GM06990 (cell line): Measurements from ENCODE around the gene C9orf85.
A peak's percentile ranks its signal among the peaks of the same experiment; 100 is the strongest.

Source experiments
- DNase-seq: peaks from one replicate; pipeline ENCODE4 v3.0.0-alpha.2; 2011; ENCODE audit not compliant: insufficient read length; ENCODE audit errors: extremely low read depth
- H3K27me3 ChIP-seq: replicated peaks from 2 replicates; pipeline ENCODE4 v1.6.0; 2011; ENCODE audit warnings: low read length; ENCODE audit not compliant: control insufficient read depth, insufficient read depth
- H3K36me3 ChIP-seq: 2 replicates; pipeline ENCODE4 v1.5.1; 2011; ENCODE audit warnings: low read length; ENCODE audit not compliant: control insufficient read depth, insufficient read depth
- H3K4me3 ChIP-seq: replicated peaks from 2 replicates; pipeline ENCODE4 v1.5.1; 2011; ENCODE audit warnings: low read depth, mild to moderate bottlenecking, control low read depth, low read length
- TF ChIP-seq, protein P1 (sequence below): IDR thresholded peaks from 2 replicates; pipeline ENCODE4 v1.5.1; 2011; ENCODE audit warnings: low read length, control low read depth, mild to moderate bottlenecking, inconsistent platforms; ENCODE audit not compliant: insufficient read depth, poor library complexity, severe bottlenecking

The C9orf85 gene, protein sequence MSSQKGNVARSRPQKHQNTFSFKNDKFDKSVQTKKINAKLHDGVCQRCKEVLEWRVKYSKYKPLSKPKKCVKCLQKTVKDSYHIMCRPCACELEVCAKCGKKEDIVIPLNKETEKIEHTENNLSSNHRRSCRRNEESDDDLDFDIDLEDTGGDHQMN

DNA sequence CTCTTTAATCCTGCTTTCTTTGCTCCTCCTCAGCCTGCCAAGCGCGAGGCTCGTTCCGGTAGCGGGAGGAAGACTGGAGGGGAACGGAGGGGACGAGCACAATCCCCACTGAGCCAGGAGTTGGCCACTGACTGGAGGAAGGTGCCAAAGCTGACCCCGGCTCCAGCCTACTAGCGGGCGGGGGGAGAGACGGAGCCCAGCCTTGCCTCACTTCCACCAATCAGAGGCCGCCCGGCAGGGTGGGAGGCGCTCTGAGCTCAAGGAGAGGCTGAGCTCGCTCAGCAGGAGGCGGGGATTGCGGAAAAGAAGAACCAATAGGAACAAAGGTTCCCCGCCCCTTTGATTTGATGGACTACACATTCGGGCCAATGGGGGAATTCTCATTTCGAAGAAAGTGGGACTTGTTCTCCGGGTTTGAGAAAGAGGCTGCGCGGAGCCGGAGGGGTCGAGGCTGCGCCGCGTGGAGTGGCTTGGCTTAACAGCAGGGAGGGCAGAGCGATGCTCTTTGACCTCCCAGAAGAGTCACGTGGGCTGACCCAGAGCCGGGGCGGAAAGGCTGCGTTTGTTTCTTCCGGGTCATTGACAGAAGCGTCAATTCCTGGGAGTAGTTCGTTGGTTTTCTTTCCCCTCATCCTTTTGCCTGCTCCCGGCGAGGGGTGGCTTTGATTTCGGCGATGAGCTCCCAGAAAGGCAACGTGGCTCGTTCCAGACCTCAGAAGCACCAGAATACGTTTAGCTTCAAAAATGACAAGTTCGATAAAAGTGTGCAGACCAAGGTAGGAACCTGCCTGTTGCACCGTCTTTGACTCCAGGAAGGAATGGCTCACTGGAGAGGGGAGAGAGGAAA lies at the start of gene C9orf85, which contains the start of gene ABHD17B:
Gene C9orf85, plus strand, starts transcription at position 579 of the 847 bp plus-strand sequence. Its CDS starts 96 bp downstream, at position 675.
Gene ABHD17B, minus strand, starts transcription at position 133 of the 847 bp plus-strand sequence. CDS start 36,113 bp downstream, outside the sequence.
- H3K36me3 ChIP-seq = no peaks in the 10 kb centered on the region
- peak within 1 kb of the TSS; percentile 91 for H3K4me3 ChIP-seq
- peak; percentile 99 for DNase-seq
- TF ChIP-seq, protein P1, sequence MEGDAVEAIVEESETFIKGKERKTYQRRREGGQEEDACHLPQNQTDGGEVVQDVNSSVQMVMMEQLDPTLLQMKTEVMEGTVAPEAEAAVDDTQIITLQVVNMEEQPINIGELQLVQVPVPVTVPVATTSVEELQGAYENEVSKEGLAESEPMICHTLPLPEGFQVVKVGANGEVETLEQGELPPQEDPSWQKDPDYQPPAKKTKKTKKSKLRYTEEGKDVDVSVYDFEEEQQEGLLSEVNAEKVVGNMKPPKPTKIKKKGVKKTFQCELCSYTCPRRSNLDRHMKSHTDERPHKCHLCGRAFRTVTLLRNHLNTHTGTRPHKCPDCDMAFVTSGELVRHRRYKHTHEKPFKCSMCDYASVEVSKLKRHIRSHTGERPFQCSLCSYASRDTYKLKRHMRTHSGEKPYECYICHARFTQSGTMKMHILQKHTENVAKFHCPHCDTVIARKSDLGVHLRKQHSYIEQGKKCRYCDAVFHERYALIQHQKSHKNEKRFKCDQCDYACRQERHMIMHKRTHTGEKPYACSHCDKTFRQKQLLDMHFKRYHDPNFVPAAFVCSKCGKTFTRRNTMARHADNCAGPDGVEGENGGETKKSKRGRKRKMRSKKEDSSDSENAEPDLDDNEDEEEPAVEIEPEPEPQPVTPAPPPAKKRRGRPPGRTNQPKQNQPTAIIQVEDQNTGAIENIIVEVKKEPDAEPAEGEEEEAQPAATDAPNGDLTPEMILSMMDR = no peak
- no peaks in the 10 kb centered on the region for H3K27me3 ChIP-seq

DNA sequence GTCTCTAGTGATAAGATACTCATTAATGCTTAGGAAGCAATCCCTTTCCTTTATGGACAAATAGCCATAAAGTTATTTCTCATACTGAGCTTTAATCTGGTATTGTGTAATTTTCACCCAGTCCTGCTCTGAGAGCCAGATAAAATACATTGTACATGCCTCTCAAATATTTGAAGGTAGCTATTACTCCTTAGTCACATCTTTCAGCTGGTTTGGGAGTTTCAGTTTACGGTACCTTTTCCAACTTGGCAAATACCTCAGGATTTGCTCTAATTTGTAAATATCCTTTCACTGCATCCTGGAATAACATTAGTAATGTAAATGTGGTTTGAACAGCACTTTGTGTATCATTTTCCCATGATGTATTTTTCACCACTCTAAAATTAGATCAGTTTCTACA lies 47.8 kb upstream of the C9orf85 start:
- no peak for DNase-seq
- H3K36me3 ChIP-seq = no peaks in the 10 kb centered on the region; the same call in 1 of the 2 replicates
- TF ChIP-seq, protein P1 = no peak
- H3K27me3 ChIP-seq = no peaks in the 10 kb centered on the region
- no peak overlapping the region for H3K4me3 ChIP-seq

DNA sequence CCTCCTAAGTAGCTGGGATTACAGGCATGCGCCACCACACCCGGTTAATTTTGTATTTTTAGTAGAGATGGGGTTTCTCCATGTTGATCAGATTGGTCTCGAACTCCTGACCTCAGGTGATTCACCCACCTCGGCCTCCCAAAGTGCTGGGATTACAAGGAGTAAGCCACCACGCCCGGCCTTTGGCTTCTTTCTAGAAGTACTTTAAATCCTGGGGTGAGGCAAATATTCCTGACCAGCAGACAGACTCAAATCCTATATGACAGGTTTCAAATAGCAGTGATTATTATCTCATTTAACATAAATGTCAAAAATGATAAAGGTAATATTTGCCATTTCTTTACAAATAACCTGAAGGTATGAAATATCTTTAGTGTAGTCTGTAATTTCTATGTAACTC lies 36.1 kb upstream of the C9orf85 start:
- Histone ChIP-seq H3K4me3 (no peak overlapping the region), H3K36me3 (no peaks in the 10 kb centered on the region), H3K27me3 (no peaks in the 10 kb centered on the region)
- TF ChIP-seq, protein P1 = no peak
- DNase-seq = no peak

DNA sequence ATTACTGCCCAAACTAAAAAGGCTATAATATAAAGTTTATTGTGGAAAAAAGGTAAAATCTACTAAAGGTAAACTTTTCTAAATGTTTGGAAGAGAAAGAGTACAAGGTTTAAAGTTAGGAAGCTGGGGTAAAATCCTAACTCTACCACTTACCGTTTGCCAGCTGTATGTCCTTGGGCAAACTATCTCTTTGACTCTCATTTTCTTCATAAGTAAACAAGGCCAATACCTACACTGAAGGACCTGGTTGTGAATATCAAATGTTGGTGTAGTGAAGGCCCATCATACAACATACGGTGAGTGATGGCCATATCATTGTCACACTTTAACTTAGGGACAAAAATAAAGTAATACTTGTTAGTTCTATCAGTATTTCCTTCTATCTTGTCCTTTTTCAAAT lies 35.3 kb upstream of the C9orf85 start:
- Histone ChIP-seq H3K4me3 (no peak overlapping the region), H3K27me3 (no peaks in the 10 kb centered on the region), H3K36me3 (no peaks in the 10 kb centered on the region)
- no peak for DNase-seq
- TF ChIP-seq, protein P1 = no peak

DNA sequence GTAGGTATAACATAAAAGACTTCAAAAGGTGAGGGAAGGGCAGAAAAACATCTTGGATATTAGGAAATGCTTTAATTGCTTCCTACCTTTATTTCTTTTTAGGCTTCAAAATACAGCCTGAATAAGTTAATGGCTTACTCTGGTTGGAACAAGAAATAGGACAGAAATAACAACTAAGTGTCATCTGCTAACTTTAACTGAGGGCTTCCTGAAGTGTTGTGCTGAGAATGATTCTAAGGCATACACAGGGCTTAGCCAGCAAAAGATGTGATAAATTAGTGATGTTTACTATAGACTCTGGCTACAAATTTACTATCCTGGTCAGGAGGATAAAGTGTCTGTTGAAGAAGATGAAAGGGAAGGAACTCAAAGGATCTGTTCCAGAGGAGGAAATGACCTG lies 34.6 kb upstream of the C9orf85 start:
- Histone ChIP-seq H3K27me3 (no peaks in the 10 kb centered on the region), H3K36me3 (no peaks in the 10 kb centered on the region), H3K4me3 (no peak overlapping the region)
- TF ChIP-seq, protein P1 = no peak
- no peak for DNase-seq
